ENCODE results near the gene AUH.

- TF ChIP-seq, protein P1, sequence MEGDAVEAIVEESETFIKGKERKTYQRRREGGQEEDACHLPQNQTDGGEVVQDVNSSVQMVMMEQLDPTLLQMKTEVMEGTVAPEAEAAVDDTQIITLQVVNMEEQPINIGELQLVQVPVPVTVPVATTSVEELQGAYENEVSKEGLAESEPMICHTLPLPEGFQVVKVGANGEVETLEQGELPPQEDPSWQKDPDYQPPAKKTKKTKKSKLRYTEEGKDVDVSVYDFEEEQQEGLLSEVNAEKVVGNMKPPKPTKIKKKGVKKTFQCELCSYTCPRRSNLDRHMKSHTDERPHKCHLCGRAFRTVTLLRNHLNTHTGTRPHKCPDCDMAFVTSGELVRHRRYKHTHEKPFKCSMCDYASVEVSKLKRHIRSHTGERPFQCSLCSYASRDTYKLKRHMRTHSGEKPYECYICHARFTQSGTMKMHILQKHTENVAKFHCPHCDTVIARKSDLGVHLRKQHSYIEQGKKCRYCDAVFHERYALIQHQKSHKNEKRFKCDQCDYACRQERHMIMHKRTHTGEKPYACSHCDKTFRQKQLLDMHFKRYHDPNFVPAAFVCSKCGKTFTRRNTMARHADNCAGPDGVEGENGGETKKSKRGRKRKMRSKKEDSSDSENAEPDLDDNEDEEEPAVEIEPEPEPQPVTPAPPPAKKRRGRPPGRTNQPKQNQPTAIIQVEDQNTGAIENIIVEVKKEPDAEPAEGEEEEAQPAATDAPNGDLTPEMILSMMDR (IDR thresholded peaks at IDR 0.05; ENCODE audit: poor library complexity, severe bottlenecking), result no peak
- TF ChIP-seq EP300 (conservative IDR thresholded peaks at IDR 0.05; ENCODE audit: poor library complexity, severe bottlenecking), result no peak
- no peak for TF ChIP-seq TAF1 (IDR thresholded peaks at IDR 0.05; ENCODE audit: low read depth)
- no peak for TF ChIP-seq POLR2AphosphoS5 (IDR thresholded peaks at IDR 0.05)
Observed at GRCh38 chr9:91411096-91411771, 49.5 kb upstream of the AUH start.
